NCI-H510A treated with DMSO at 0.1 percent for 48 hours (cell line): ENCODE results near the gene HAUS2.
A peak's percentile ranks its signal among the peaks of the same experiment; 100 is the strongest.
"Not testable (repeated sequence)": the region's sequence is repeated elsewhere in the genome, so short reads cannot be mapped to it uniquely, and the experiment has no call there.

Experiments
- DNase-seq: peaks from one replicate; lab custom pipeline; 2025; lab: John Stamatoyannopoulos, UW

Gene HAUS2

GRCh38 chr15:42576040-42576594 is 27.5 kb downstream of the HAUS2 start:
- no peak for DNase-seq

- DNase-seq = peak; percentile 2
Measured at GRCh38 chr15:42576776-42577175, 28.1 kb downstream of the HAUS2 start.

GRCh38 chr15:42577514-42578031 is 28.9 kb downstream of the HAUS2 start:
- DNase-seq = no peak

GRCh38 chr15:42578984-42579537 is 30.4 kb downstream of the HAUS2 start:
- no peak for DNase-seq

GRCh38 chr15:42581272-42581730 is 32.7 kb downstream of the HAUS2 start:
- peak; percentile 80 for DNase-seq

- no peak for DNase-seq
Measured at GRCh38 chr15:42582569-42583375, 34.1 kb downstream of the HAUS2 start.

- DNase-seq = no peak
Measured at GRCh38 chr15:42584031-42584765, 35.6 kb downstream of the HAUS2 start.

- DNase-seq = no peak
Measured at GRCh38 chr15:42590619-42591237, 42.1 kb downstream of the HAUS2 start.

GRCh38 chr15:42591238-42591934 is 42.7 kb downstream of the HAUS2 start:
- no peak for DNase-seq

- DNase-seq = no peak
Measured at GRCh38 chr15:42592716-42593115, 44.1 kb downstream of the HAUS2 start.

GRCh38 chr15:42593143-42593542 is 44.5 kb downstream of the HAUS2 start:
- no peak for DNase-seq

GRCh38 chr15:42594095-42594494 is 45.5 kb downstream of the HAUS2 start:
- DNase-seq = no peak

- DNase-seq = no peak
Measured at GRCh38 chr15:42595626-42596240, 47.1 kb downstream of the HAUS2 start.

- not testable (repeated sequence) for DNase-seq
Measured at GRCh38 chr15:42601316-42601715, 52.7 kb downstream of the HAUS2 start.

GRCh38 chr15:42602501-42602900 is 53.9 kb downstream of the HAUS2 start:
- no peak for DNase-seq

- no peak for DNase-seq
Measured at GRCh38 chr15:42603978-42604377, 55.3 kb downstream of the HAUS2 start.

GRCh38 chr15:42604894-42605744 is 56.5 kb downstream of the HAUS2 start:
- DNase-seq = peak; percentile 21

- no peak for DNase-seq
Measured at GRCh38 chr15:42605796-42606195, 57.2 kb downstream of the HAUS2 start.

- no peak for DNase-seq
Measured at GRCh38 chr15:42608110-42608531, 59.5 kb downstream of the HAUS2 start.
